ENCODE measurements around the gene HIBADH.

GRCh38 chr7:27519793-27520469 is 142.8 kb downstream of the HIBADH start:
- TF ChIP-seq CTCF (IDR thresholded peaks at IDR 0.05): no peak
- TF ChIP-seq POLR2A (IDR thresholded peaks at IDR 0.05): no peak
